GM12878 (cell line): ENCODE results near the gene SLF2. TPM values are rescaled to one million over a fixed set of nuclear protein-coding genes. Genes with fewer than 3 reads are reported as not detected.

Experiments
- ATAC-seq: fragments of 200-7000 bp; cut with Tn5 transposase; 3 replicates; pipeline ENCODE4 v1.9.1; 2020; ENCODE audit warnings: mild to moderate bottlenecking, moderate library complexity
- BruUV-seq: library from RNA; stranded (reverse); fragments of 400-500 nt; replicated peaks from 2 replicates; lab custom pipeline; 2021; lab: Mats Ljungman, UMichigan
- CTCF ChIA-PET: fragments of 300-600 bp; sonication (Branson Sonifier 250); formaldehyde crosslinking; extraction: SDS; loops from one replicate; lab custom pipeline; 2021; ENCODE audit warnings: inconsistent platforms; lab: Yijun Ruan, JAX
- POLR2A ChIA-PET: fragments of 350-600 bp; formaldehyde crosslinking; extraction: SDS; loops from one replicate; lab custom pipeline; 2021; ENCODE audit warnings: inconsistent platforms; lab: Charles Lee
- RAD21 ChIA-PET: fragments of 300-600 bp; sonication (Branson Sonifier 250); formaldehyde crosslinking; loops from one replicate; lab custom pipeline; 2023; ENCODE audit warnings: antibody characterized with exemption; ENCODE audit not compliant: unreplicated experiment; lab: Charles Lee
- SMC1A ChIA-PET: fragments of 300-600 bp; sonication (Branson Sonifier 250); formaldehyde crosslinking; loops from one replicate; lab custom pipeline; 2023; ENCODE audit not compliant: unreplicated experiment, uncharacterized antibody; lab: Charles Lee
- DNase-seq: peaks from one replicate; pipeline ENCODE4 v3.0.0-alpha.2; 2011; ENCODE audit warnings: low read depth, low spot score
- FAIRE-seq: peaks from 3 replicates; lab custom pipeline; 2011; peaks lifted over from hg19 to GRCh38; lab: Jason Lieb, UNC
- H2AFZ ChIP-seq: 2 replicates; pipeline ENCODE4 v1.6.0; 2011; ENCODE audit warnings: low read depth, low read length, control low read depth; ENCODE audit not compliant: control insufficient read depth
- H3K27ac ChIP-seq: 2 replicates; pipeline ENCODE4 v1.5.1; 2011; ENCODE audit warnings: control low read depth; ENCODE audit not compliant: control insufficient read depth, insufficient read depth
- H3K27me3 ChIP-seq, 2 experiments: replicated peaks in 1 of 2; 2 replicates each; pipeline versions ENCODE4 v1.6.0 to v1.6.1; 2011; ENCODE audit warnings: low read length in 1 of 2; ENCODE audit not compliant: control insufficient read depth in 2 of 2, insufficient read depth in 2 of 2
- H3K36me3 ChIP-seq, 2 experiments: 2 replicates each; pipeline ENCODE4 v1.5.1; 2011; ENCODE audit warnings: low read length in 1 of 2; ENCODE audit not compliant: control insufficient read depth in 2 of 2, insufficient read depth in 2 of 2
- H3K4me1 ChIP-seq: 2 replicates; pipeline ENCODE4 v1.6.1; 2011; ENCODE audit warnings: mild to moderate bottlenecking, low read length, moderate library complexity, mixed read lengths; ENCODE audit not compliant: control insufficient read depth, insufficient read depth
- H3K4me2 ChIP-seq: 2 replicates; pipeline ENCODE4 v1.6.0; 2011; ENCODE audit warnings: control low read depth; ENCODE audit not compliant: control insufficient read depth, insufficient read depth
- H3K4me3 ChIP-seq: fragments of 200-600 bp; sonication (generic); 2 replicates; pipeline ENCODE4 v1.5.1; 2016
- H3K79me2 ChIP-seq: 2 replicates; pipeline ENCODE4 v1.6.0; 2011; ENCODE audit warnings: low read length; ENCODE audit not compliant: control insufficient read depth, insufficient read depth
- H3K9ac ChIP-seq: 2 replicates; pipeline ENCODE4 v1.8.0; 2011; ENCODE audit warnings: low read length, control low read depth, mixed read lengths; ENCODE audit not compliant: control insufficient read depth, insufficient read depth
- H3K9me3 ChIP-seq: replicated peaks from 3 replicates; pipeline ENCODE4 v1.5.1; 2011; ENCODE audit warnings: mild to moderate bottlenecking, low read length; ENCODE audit not compliant: control insufficient read depth, insufficient read depth
- H4K20me1 ChIP-seq: 2 replicates; pipeline ENCODE4 v1.6.0; 2011; ENCODE audit not compliant: control insufficient read depth, insufficient read depth
- BMI1 ChIP-seq: fragments of 450-650 bp; IDR thresholded peaks from 2 replicates; pipeline ENCODE4 v1.6.1; 2016; ENCODE audit warnings: mild to moderate bottlenecking, moderate library complexity, borderline replicate concordance
- CHD4 ChIP-seq: fragments of 200-600 bp; sonication (generic); IDR thresholded peaks from 2 replicates; pipeline ENCODE4 v1.6.1; 2016; ENCODE audit warnings: mild to moderate bottlenecking
- HCFC1 ChIP-seq: fragments of 150-350 bp; IDR thresholded peaks from 2 replicates; pipeline ENCODE4 v1.6.1; 2014; ENCODE audit warnings: low read length
- HDAC6 ChIP-seq: fragments of 200-600 bp; sonication (generic); IDR thresholded peaks from one replicate; pipeline ENCODE4 v1.8.0; 2017; ENCODE audit warnings: antibody characterized with exemption; ENCODE audit not compliant: unreplicated experiment
- NFYA ChIP-seq: IDR thresholded peaks from 2 replicates; pipeline ENCODE4 v1.6.1; 2011; ENCODE audit warnings: low read depth, mild to moderate bottlenecking, low read length, improper control_type of control experiment, borderline replicate concordance
- NFYB ChIP-seq: IDR thresholded peaks from 2 replicates; pipeline ENCODE4 v1.6.1; 2011; ENCODE audit warnings: low read depth, mild to moderate bottlenecking, low read length, improper control_type of control experiment, moderate library complexity; ENCODE audit not compliant: insufficient read depth
- SPI1 ChIP-seq: IDR thresholded peaks from 2 replicates; pipeline ENCODE4 v1.6.1; 2011; ENCODE audit warnings: low read depth, mild to moderate bottlenecking, low read length, moderate library complexity, borderline replicate concordance; ENCODE audit not compliant: insufficient read depth
- TCF3 ChIP-seq: IDR thresholded peaks from 2 replicates; pipeline ENCODE4 v1.6.1; 2012; ENCODE audit warnings: low read depth, mild to moderate bottlenecking, low read length, borderline replicate concordance; ENCODE audit not compliant: insufficient read depth
- TCF7 ChIP-seq: IDR thresholded peaks from 2 replicates; pipeline ENCODE4 v1.6.1; 2014; ENCODE audit warnings: antibody characterized with exemption, borderline replicate concordance
- ZNF622 ChIP-seq: fragments of 450-650 bp; IDR thresholded peaks from 2 replicates; pipeline ENCODE4 v1.6.1; 2017; ENCODE audit warnings: mild to moderate bottlenecking, inconsistent platforms
- WGBS: methylation state at CpG from one replicate; pipeline ENCODE4 v1.1.6; 2016; ENCODE audit warnings: low lambda C conversion rate; ENCODE audit not compliant: insufficient replicate concordance, insufficient coverage; ENCODE audit errors: missing lambda C conversion rate; 5-methylcytosine and 5-hydroxymethylcytosine counted together
- in situ Hi-C: fragments of 300-500 bp; cut with MboI; formaldehyde crosslinking; loops from 9 replicates; pipeline ENCODE4 v1.14.3; 2018; ENCODE audit warnings: mixed read lengths
- intact Hi-C: fragments of 100-400 bp; cut with micrococcal nuclease; formaldehyde crosslinking; loops from one replicate; pipeline ENCODE4 v1.14.2; 2022; ENCODE audit not compliant: unreplicated experiment
- polyA plus RNA-seq, 11 experiments: library from polyadenylated mRNA; depleted of rRNA in 4 of 11; unstranded in 6 of 11; stranded (reverse) in 5 of 11; fragments of >200 nt; fragmentation: Nextera tagmentation in 4 of 11; fragmentation: Illumina TruSeq in 1 of 11; extraction: Ambion mirVana in 4 of 11; extraction: Trizol in 1 of 11; gene quantifications; 1 replicate in 1 of 11; 2 replicates in 10 of 11; pipeline versions ENCODE4 v1.2.1 to v1.2.3, GENCODE V29; 2011 to 2016; ENCODE audit warnings: inconsistent platforms in 2 of 11, missing spikeins in 2 of 11, low read depth in 1 of 11
- total RNA-seq, 4 experiments: library from RNA; depleted of rRNA in 3 of 4; stranded (reverse); fragments of >200 nt in 3 of 4; fragmentation: Illumina TruSeq in 1 of 4; extraction: Trizol in 1 of 4; gene quantifications; 2 replicates each; pipeline versions ENCODE4 v1.2.1 to v1.2.3, GENCODE V29; 2013 to 2021

SLF2 gene
- total and polyA plus RNA-seq, 10 of the 15 experiments (the other 5 are each of a cell fraction or from before 2014, with no cell fraction given): 3.0 to 25.2 (median 17.9) TPM

GRCh38 chr10:100977436-100977835, 64.7 kb downstream of the SLF2 start:
- ATAC-seq (no peak), FAIRE-seq (no peak), DNase-seq (no peak)
- H2AFZ ChIP-seq: no peak overlapping the region
- H3K4me3 ChIP-seq: no peak overlapping the region
- H3K9me3 ChIP-seq: no peaks in the 10 kb centered on the region
- H3K79me2 ChIP-seq: no peaks in the 10 kb centered on the region
- H3K27ac ChIP-seq: no peak overlapping the region
- H3K4me1 ChIP-seq: no peaks in the 10 kb centered on the region
- no peak overlapping the region for H3K4me2 ChIP-seq
- H4K20me1 ChIP-seq: no peaks in the 10 kb centered on the region
- H3K36me3 ChIP-seq: peaks cover 0 to 3% of the 10 kb centered on the region in 2 experiments; a peak in 2 of 4 replicates
- ChIA-PET CTCF (no interaction called here), RAD21 (no interaction called here), SMC1A (no interaction called here), POLR2A (no interaction called here)
- H3K9ac ChIP-seq: no peak overlapping the region
- 85% methylated on average over 6 of the region's 6 CpGs for WGBS
- H3K27me3 ChIP-seq: no peaks in the 10 kb centered on the region
- in situ Hi-C loops (no loop called here), intact Hi-C loops (no loop called here)
- BruUV-seq: no TSS peak
- TF ChIP-seq CHD4: no peak
- TF ChIP-seq BMI1: no peak
- TF ChIP-seq HCFC1: no peak
- TF ChIP-seq NFYA: no peak
- no peak for TF ChIP-seq NFYB
- TF ChIP-seq ZNF622: no peak
- no peak for TF ChIP-seq TCF3
- no peak for TF ChIP-seq TCF7
- TF ChIP-seq HDAC6: no peak
- TF ChIP-seq SPI1: no peak
